Sigmoid colon (tissue), 7 donors: ENCODE results near the gene SLAMF9. TPM values are rescaled to one million over a fixed set of nuclear protein-coding genes. Genes with fewer than 3 reads are reported as not detected.

Source experiments
- DNase-seq: peaks from one replicate; pipeline ENCODE4 v3.0.0-alpha.2; 2019
- H3K27ac ChIP-seq, 4 donors: fragments of 200-600 bp; sonication (generic); one replicate each; pipeline ENCODE4 v1.5.1; 2016 to 2019; ENCODE audit warnings: mild to moderate bottlenecking in 1 of 4
- H3K27me3 ChIP-seq, 3 donors: fragments of 200-600 bp; sonication (generic); one replicate each; pipeline ENCODE4 v1.5.1; 2019; ENCODE audit warnings: mild to moderate bottlenecking in 1 of 3
- H3K36me3 ChIP-seq, 4 donors: fragments of 200-600 bp; sonication (generic); one replicate each; pipeline ENCODE4 v1.5.1; 2016 to 2019
- H3K4me1 ChIP-seq, 4 donors: fragments of 200-600 bp; sonication (generic); one replicate each; pipeline ENCODE4 v1.5.1; 2017 to 2019
- H3K4me3 ChIP-seq, 4 donors: fragments of 200-600 bp; sonication (generic); one replicate each; pipeline ENCODE4 v1.5.1; 2017 to 2019; ENCODE audit warnings: mild to moderate bottlenecking in 2 of 4, moderate library complexity in 1 of 4
- H3K9me3 ChIP-seq, 4 donors: fragments of 200-600 bp in 3 of 4; sonication (generic) in 3 of 4; one replicate each; pipeline versions ENCODE4 v1.5.1 to v1.6.1; 2013 to 2019
- EP300 ChIP-seq, 4 donors: sonication (generic); formaldehyde crosslinking; IDR thresholded peaks; one replicate each; pipeline ENCODE4 v1.6.1; 2017; ENCODE audit warnings: antibody characterized with exemption in 4 of 4
- POLR2A ChIP-seq, 2 donors: fragments of 450-650 bp; IDR thresholded peaks; one replicate each; pipeline ENCODE4 v1.6.1; 2016; ENCODE audit warnings: antibody characterized with exemption in 2 of 2, mild to moderate bottlenecking in 2 of 2, moderate library complexity in 2 of 2
- POLR2AphosphoS5 ChIP-seq, 4 donors: sonication (generic); formaldehyde crosslinking; IDR thresholded peaks; one replicate each; pipeline ENCODE4 v1.6.1; 2017; ENCODE audit warnings: antibody characterized with exemption in 4 of 4
- WGBS, 2 donors: extraction: QIAGEN DNeasy Blood & Tissue Kit; methylation state at CpG; one replicate each; pipeline ENCODE4 v1.1.7; 2013; 5-methylcytosine and 5-hydroxymethylcytosine counted together
- intact Hi-C: fragments of 100-400 bp; cut with DNase I; formaldehyde crosslinking; loops from one replicate; pipeline ENCODE4 v1.15.1; 2023
- polyA plus RNA-seq, 3 donors: library from polyadenylated mRNA; stranded (reverse); fragments of 200-250 nt; gene quantifications; one replicate each; pipeline ENCODE4 v1.2.3, GENCODE V29; 2013
- total RNA-seq, 4 donors: library from RNA; depleted of rRNA; stranded (reverse); fragments of >200 nt; gene quantifications; one replicate each; pipeline ENCODE4 v1.1.0, GENCODE V29; 2016
- TF ChIP-seq, protein P1 (sequence below), 4 experiments: fragments of 450-650 bp in 3 of 4; fragments of 200-600 bp in 1 of 4; IDR thresholded peaks; one replicate each; pipeline ENCODE4 v1.5.1; 2016 to 2019; ENCODE audit warnings: antibody characterized with exemption in 4 of 4, mild to moderate bottlenecking in 3 of 4, moderate library complexity in 2 of 4
- donor health status: healthy with polysubstance abuse.
- donor health status: Bipolar disorder and iron deficiency.
- donor health status: healthy.

SLAMF9 gene
- total and polyA plus RNA-seq, 7 donors = 0.15 TPM; not detected in 6

DNA sequence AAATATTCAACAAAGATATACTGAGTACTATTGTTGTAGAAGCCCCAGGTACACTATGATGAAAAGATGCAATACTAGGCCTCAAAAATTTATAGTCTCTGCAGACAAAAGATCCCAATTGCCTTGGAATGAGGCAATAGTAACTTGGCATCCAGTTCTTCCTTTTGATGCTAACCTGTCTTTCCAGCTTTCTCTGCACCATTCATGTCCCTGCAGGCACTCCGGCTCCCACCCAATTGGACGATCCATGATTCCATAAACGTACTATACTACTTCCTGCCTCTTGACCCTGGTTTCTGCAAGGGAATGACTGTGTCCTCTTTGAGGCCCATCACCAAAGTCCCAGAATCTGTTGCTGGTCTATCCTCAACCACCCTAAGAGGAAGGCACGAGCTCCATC, 20.7 kb downstream of the SLAMF9 start:
- whole genome bisulfite sequencing, 2 donors = 58 to 79% methylated on average over 4 of the region's 4 CpGs
- intact Hi-C loops = no loop called here
- H3K4me3 ChIP-seq = no peak overlapping the region
- H3K27me3 ChIP-seq = no peaks in the 10 kb centered on the region
- TF ChIP-seq, protein P1, sequence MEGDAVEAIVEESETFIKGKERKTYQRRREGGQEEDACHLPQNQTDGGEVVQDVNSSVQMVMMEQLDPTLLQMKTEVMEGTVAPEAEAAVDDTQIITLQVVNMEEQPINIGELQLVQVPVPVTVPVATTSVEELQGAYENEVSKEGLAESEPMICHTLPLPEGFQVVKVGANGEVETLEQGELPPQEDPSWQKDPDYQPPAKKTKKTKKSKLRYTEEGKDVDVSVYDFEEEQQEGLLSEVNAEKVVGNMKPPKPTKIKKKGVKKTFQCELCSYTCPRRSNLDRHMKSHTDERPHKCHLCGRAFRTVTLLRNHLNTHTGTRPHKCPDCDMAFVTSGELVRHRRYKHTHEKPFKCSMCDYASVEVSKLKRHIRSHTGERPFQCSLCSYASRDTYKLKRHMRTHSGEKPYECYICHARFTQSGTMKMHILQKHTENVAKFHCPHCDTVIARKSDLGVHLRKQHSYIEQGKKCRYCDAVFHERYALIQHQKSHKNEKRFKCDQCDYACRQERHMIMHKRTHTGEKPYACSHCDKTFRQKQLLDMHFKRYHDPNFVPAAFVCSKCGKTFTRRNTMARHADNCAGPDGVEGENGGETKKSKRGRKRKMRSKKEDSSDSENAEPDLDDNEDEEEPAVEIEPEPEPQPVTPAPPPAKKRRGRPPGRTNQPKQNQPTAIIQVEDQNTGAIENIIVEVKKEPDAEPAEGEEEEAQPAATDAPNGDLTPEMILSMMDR (IDR thresholded peaks at IDR 0.05) = no peak
- TF ChIP-seq EP300 (IDR thresholded peaks at IDR 0.05) (no peak), POLR2AphosphoS5 (IDR thresholded peaks at IDR 0.05) (no peak), POLR2A (IDR thresholded peaks at IDR 0.05) (no peak)
- no peaks in the 10 kb centered on the region for H3K36me3 ChIP-seq
- H3K4me1 ChIP-seq = peaks cover 0 to 11% (median 6%) of the 10 kb centered on the region in 4 donors
- no peaks in the 10 kb centered on the region for H3K9me3 ChIP-seq
- H3K27ac ChIP-seq = no peak overlapping the region
- DNase-seq = no peak

DNA sequence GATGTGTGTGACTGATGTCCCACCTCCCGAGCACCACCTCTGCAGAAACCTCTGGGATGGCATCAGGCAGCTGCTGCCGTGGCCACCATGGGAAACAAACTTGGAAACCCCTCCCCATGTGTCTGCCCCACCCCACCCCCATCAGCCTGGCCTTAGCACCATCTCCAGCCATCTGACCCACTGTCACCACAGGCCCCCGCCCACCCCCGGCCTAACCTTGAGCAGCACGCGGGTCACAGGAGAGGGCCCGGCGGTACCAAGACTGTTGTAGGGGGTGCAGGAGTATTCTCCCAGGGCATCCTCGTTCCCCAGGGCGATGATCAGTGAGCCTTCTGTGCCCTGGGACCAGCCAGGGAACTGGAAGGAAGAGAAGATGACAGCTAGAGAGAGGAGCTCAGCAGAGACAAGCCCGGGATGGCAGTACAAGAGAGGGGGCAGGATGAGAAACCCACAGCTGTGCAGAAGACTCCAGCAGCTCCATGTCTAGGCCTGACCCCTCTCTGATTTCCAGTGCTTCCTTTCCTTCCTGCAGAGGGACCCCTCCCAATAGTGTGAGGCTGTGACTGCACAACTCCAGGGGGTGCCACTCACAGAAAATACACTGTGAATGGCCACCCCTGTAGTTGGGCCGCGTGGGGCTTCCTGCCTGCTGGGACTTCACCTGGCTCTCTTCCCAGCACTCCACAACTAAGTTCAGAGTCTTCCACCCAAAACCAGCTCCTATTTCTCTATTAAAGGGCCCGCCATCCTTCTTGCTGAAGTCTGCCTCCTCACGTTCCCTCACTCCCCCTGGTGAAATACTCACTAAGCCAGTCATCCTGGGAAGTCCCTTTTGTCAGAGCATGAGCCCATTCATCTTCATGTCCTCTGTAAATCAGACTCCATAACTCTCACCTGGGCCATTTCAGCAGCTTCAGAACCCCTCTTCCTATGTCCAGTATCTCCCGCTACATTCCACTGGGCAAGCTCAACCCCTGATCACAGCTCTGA, 21.4 kb downstream of the SLAMF9 start:
- no peak for DNase-seq
- no peak for TF ChIP-seq EP300 (IDR thresholded peaks at IDR 0.05)
- TF ChIP-seq, protein P1 (IDR thresholded peaks at IDR 0.05) = no peak
- TF ChIP-seq POLR2AphosphoS5 (IDR thresholded peaks at IDR 0.05) = no peak
- TF ChIP-seq POLR2A (IDR thresholded peaks at IDR 0.05) = no peak
- no peak overlapping the region for H3K4me3 ChIP-seq
- no peak overlapping the region for H3K27ac ChIP-seq
- no peaks in the 10 kb centered on the region for H3K36me3 ChIP-seq
- H3K4me1 ChIP-seq = peaks cover 0 to 11% (median 6%) of the 10 kb centered on the region in 4 donors
- H3K9me3 ChIP-seq = no peaks in the 10 kb centered on the region
- no peaks in the 10 kb centered on the region for H3K27me3 ChIP-seq
- intact Hi-C loops = no loop called here
- 88 to 90% methylated on average over 16 of the region's 16 CpGs for WGBS, 2 donors

DNA sequence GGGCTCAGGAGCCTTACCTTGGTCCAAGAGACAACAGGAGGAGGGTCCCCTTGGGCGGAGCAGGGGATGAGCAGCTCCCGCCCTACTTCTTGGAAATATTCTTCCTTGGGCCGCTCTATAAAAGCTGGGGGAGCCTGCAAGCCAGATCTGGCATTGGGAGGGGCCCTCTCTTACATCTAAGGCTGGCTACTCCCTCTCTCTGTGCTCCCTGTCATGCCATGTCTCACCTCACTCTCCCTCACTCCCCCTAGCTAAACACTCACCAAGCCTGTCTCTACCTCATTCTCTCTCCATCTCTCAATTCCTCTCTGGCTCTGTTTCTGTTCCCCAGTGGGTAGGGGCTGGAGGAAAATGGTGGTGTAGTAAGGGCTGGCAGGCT, 22.3 kb downstream of the SLAMF9 start:
- TF ChIP-seq POLR2AphosphoS5 (IDR thresholded peaks at IDR 0.05) (no peak), POLR2A (IDR thresholded peaks at IDR 0.05) (no peak), EP300 (IDR thresholded peaks at IDR 0.05) (no peak)
- TF ChIP-seq, protein P1 (IDR thresholded peaks at IDR 0.05) = no peak
- Histone ChIP-seq H3K36me3 (no peaks in the 10 kb centered on the region), H3K4me1 (peaks cover 0 to 7% (median 5%) of the 10 kb centered on the region in 4 donors), H3K27ac (no peak overlapping the region), H3K9me3 (no peaks in the 10 kb centered on the region), H3K27me3 (no peaks in the 10 kb centered on the region), H3K4me3 (no peak overlapping the region)
- DNase-seq = no peak
- intact Hi-C loops = no loop called here
- 93 to 97% methylated on average over 3 of the region's 3 CpGs for WGBS, 2 donors

DNA sequence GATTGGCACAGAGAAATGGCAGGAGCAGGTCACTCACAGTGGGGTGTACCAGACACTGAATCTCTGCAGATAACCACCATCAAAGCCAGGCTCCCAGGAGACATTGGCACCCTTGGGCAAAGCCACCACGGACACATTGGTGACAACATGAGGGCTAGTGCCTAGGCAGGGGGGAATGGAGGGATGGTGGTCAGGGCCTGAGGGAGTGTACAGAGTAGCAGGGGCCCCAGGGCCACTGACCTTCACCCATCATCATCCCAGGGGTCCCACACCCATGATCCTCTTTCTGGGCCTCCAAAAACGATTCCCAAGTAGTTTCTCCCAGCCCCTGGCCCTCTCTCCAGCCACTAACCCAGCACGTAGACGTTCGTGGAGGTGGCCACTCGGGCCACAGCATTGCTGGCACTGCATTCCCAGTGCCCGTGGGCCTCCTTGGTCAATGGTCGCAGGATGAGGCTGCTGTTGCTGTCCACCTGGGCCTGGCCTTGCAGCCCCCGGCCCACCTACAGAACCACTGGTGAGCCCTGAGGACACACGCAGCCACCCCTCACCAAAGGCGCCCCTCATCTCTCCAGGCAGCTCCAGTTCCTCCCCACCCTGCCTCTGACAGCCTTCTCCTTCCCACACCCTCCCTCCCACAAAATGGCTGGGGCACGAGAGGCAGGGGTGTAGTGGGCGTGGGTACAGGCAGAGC, 22.8 kb downstream of the SLAMF9 start:
- no peak for DNase-seq

More for the DNA sequence above, 22.8 kb downstream of the SLAMF9 start:
- Histone ChIP-seq H3K4me1 (peaks cover 0 to 7% (median 4%) of the 10 kb centered on the region in 4 donors), H3K9me3 (no peaks in the 10 kb centered on the region), H3K27me3 (no peaks in the 10 kb centered on the region), H3K27ac (no peak overlapping the region), H3K36me3 (no peaks in the 10 kb centered on the region), H3K4me3 (no peak overlapping the region)
- 91 to 94% methylated on average over 13 of the region's 13 CpGs for WGBS, 2 donors
- TF ChIP-seq POLR2A (IDR thresholded peaks at IDR 0.05) (no peak), POLR2AphosphoS5 (IDR thresholded peaks at IDR 0.05) (no peak), EP300 (IDR thresholded peaks at IDR 0.05) (no peak)
- TF ChIP-seq, protein P1 (IDR thresholded peaks at IDR 0.05) = no peak
- intact Hi-C loops = no loop called here
